Right forelimb (tissue), 1 donor: ENCODE measurements around the gene PDE4A.
"Not testable (repeated sequence)": the region's sequence is repeated elsewhere in the genome, so short reads cannot be mapped to it uniquely, and the experiment has no call there.

ENCODE experiments used
- DNase-seq: peaks from one replicate; pipeline ENCODE4 v3.0.0-alpha.2; 2018

The PDE4A gene

GRCh38 chr19:10404888-10405820 is 15.2 kb upstream of the PDE4A start:
- DNase-seq, result no peak

- no peak for DNase-seq
Observed at GRCh38 chr19:10406191-10406590, 14.1 kb upstream of the PDE4A start.

- no peak for DNase-seq
Observed at GRCh38 chr19:10407096-10407495, 13.2 kb upstream of the PDE4A start.

GRCh38 chr19:10408511-10409283 is 11.6 kb upstream of the PDE4A start:
- DNase-seq, result no peak

GRCh38 chr19:10411224-10411623 is 9.1 kb upstream of the PDE4A start:
- not testable (repeated sequence) for DNase-seq

- no peak for DNase-seq
Observed at GRCh38 chr19:10412257-10412977, 7.9 kb upstream of the PDE4A start.

GRCh38 chr19:10416083-10416379 is 4.3 kb upstream of the PDE4A start:
- DNase-seq, result no peak

- peak; percentile 86 for DNase-seq
Observed at GRCh38 chr19:10416380-10417257, 3.7 kb upstream of the PDE4A start.

- no peak for DNase-seq
Observed at GRCh38 chr19:10417541-10418234, 2.6 kb upstream of the PDE4A start.

GRCh38 chr19:10418235-10418484 is 2.2 kb upstream of the PDE4A start:
- no peak for DNase-seq

- no peak for DNase-seq
Observed at GRCh38 chr19:10418485-10419199, 1.7 kb upstream of the PDE4A start.

- DNase-seq, result no peak
Observed at GRCh38 chr19:10419200-10419645, 1.1 kb upstream of the PDE4A start.

GRCh38 chr19:10419646-10420443 is 493 bp upstream of the PDE4A start:
- DNase-seq, result no peak

- no peak for DNase-seq
Observed at GRCh38 chr19:10421240-10422045, 1.1 kb downstream of the PDE4A start.

- no peak for DNase-seq
Observed at GRCh38 chr19:10422046-10422461, 1.7 kb downstream of the PDE4A start.

GRCh38 chr19:10422846-10423245 is 2.5 kb downstream of the PDE4A start:
- DNase-seq, result no peak

- DNase-seq, result peak; percentile 87
Observed at GRCh38 chr19:10424011-10424637, 3.8 kb downstream of the PDE4A start.

GRCh38 chr19:10427169-10427568 is 6.8 kb downstream of the PDE4A start:
- DNase-seq, result no peak

GRCh38 chr19:10428996-10429381 is 8.7 kb downstream of the PDE4A start:
- no peak for DNase-seq
